A673 (cell line): ENCODE measurements around the gene BORCS6. TPM values are rescaled to one million over a fixed set of nuclear protein-coding genes. Genes with fewer than 3 reads are reported as not detected.

ENCODE experiments used
- BruUV-seq: library from RNA; stranded (reverse); fragments of 400-500 nt; replicated peaks from 2 replicates; lab custom pipeline; 2021; lab: Mats Ljungman, UMichigan
- CTCF ChIA-PET: fragments of 300-600 bp; sonication (Branson Sonifier 250); formaldehyde crosslinking; loops from one replicate; lab custom pipeline; 2022; ENCODE audit warnings: antibody characterized with exemption; lab: Charles Lee
- POLR2A ChIA-PET: fragments of 300-600 bp; sonication (Branson Sonifier 250); formaldehyde crosslinking; loops from one replicate; lab custom pipeline; 2022; ENCODE audit warnings: antibody characterized with exemption; ENCODE audit not compliant: low non-redundant PET; lab: Charles Lee
- DNase-seq: peaks from one replicate; pipeline ENCODE4 v3.0.0-alpha.2; 2015; ENCODE audit warnings: low spot score
- H3K27ac ChIP-seq: fragments of 200-600 bp; sonication (generic); 2 replicates; pipeline ENCODE4 v1.5.1; 2016; ENCODE audit warnings: mixed run types, low read depth, mild to moderate bottlenecking, mixed read lengths, antibody characterized with exemption, low read length; ENCODE audit not compliant: poor library complexity, severe bottlenecking
- H3K27me3 ChIP-seq: fragments of 200-600 bp; sonication (generic); replicated peaks from 2 replicates; pipeline ENCODE4 v1.6.1; 2017; ENCODE audit warnings: mixed run types, low read depth, mild to moderate bottlenecking, mixed read lengths, antibody characterized with exemption, low read length; ENCODE audit not compliant: insufficient read depth, poor library complexity
- H3K36me3 ChIP-seq: fragments of 200-600 bp; sonication (generic); 2 replicates; pipeline ENCODE4 v1.6.1; 2016; ENCODE audit warnings: mixed run types, mild to moderate bottlenecking, mixed read lengths, antibody characterized with exemption, low read length; ENCODE audit not compliant: insufficient read depth, poor library complexity, severe bottlenecking
- H3K4me1 ChIP-seq: fragments of 200-600 bp; sonication (generic); 2 replicates; pipeline ENCODE4 v1.6.1; 2017; ENCODE audit warnings: mixed run types, mild to moderate bottlenecking, mixed read lengths, antibody characterized with exemption, low read length; ENCODE audit not compliant: insufficient read depth, poor library complexity, severe bottlenecking
- H3K4me3 ChIP-seq: fragments of 200-600 bp; sonication (generic); 2 replicates; pipeline ENCODE4 v1.5.1; 2016; ENCODE audit warnings: low read depth, mixed run types, mild to moderate bottlenecking, mixed read lengths, low read length; ENCODE audit not compliant: poor library complexity, severe bottlenecking
- H3K9me3 ChIP-seq: fragments of 200-600 bp; sonication (generic); 2 replicates; pipeline ENCODE4 v1.6.1; 2016; ENCODE audit warnings: mixed run types, low read depth, mild to moderate bottlenecking, mixed read lengths, antibody characterized with exemption, low read length; ENCODE audit not compliant: poor library complexity, severe bottlenecking
- CTCF ChIP-seq: fragments of 300-800, 200-600 bp; sonication (generic); conservative IDR thresholded peaks from 2 replicates; pipeline ENCODE4 v1.5.1; 2017; ENCODE audit warnings: low read depth, mild to moderate bottlenecking, antibody characterized with exemption, low read length, moderate library complexity, mixed read lengths
- EZH2 ChIP-seq: fragments of 200-600 bp; sonication (generic); IDR thresholded peaks from 2 replicates; pipeline ENCODE4 v1.6.1; 2017; ENCODE audit warnings: borderline replicate concordance, low read depth, mild to moderate bottlenecking, mixed read lengths, antibody characterized with exemption, low read length; ENCODE audit not compliant: poor library complexity, severe bottlenecking
- intact Hi-C: fragments of 100-400 bp; cut with micrococcal nuclease; formaldehyde crosslinking; loops from one replicate; pipeline ENCODE4 v1.10.0; 2022; ENCODE audit not compliant: unreplicated experiment
- total RNA-seq: library from RNA; stranded (reverse); gene quantifications from 2 replicates; pipeline ENCODE4 v1.2.3, GENCODE V29; 2021

The BORCS6 gene
- total RNA-seq, 1 experiment from 2014 or later = 3.7 TPM

- no peak for DNase-seq
- TF ChIP-seq EZH2 (no peak), CTCF (no peak)
- Histone ChIP-seq H3K27ac (no peak overlapping the region), H3K4me3 (no peak overlapping the region), H3K4me1 (peaks cover 6% of the 10 kb centered on the region), H3K36me3 (peaks cover 70% of the 10 kb centered on the region), H3K9me3 (no peaks in the 10 kb centered on the region), H3K27me3 (no peaks in the 10 kb centered on the region)
- BruUV-seq = no TSS peak
- ChIA-PET POLR2A (no interaction called here), CTCF (no interaction called here)
- intact Hi-C loops = no loop called here
Observed at GRCh38 chr17:8146381-8147140, 43.4 kb downstream of the BORCS6 start.

GRCh38 chr17:8145811-8146210, 44.2 kb downstream of the BORCS6 start:
- TF ChIP-seq CTCF = no peak
- no peak for TF ChIP-seq EZH2
- H3K4me3 ChIP-seq = no peak overlapping the region
- no peak overlapping the region for H3K27ac ChIP-seq
- no peaks in the 10 kb centered on the region for H3K27me3 ChIP-seq
- no TSS peak for BruUV-seq
- intact Hi-C loops = no loop called here
- H3K36me3 ChIP-seq = peaks cover 78% of the 10 kb centered on the region
- no peak for DNase-seq
- no peaks in the 10 kb centered on the region for H3K9me3 ChIP-seq
- H3K4me1 ChIP-seq = peaks cover 4% of the 10 kb centered on the region
- POLR2A ChIA-PET = no interaction called here
- CTCF ChIA-PET = no interaction called here

- H3K9me3 ChIP-seq = no peaks in the 10 kb centered on the region
- no TSS peak for BruUV-seq
- DNase-seq = no peak
- TF ChIP-seq CTCF (no peak), EZH2 (no peak)
- no peak overlapping the region for H3K4me3 ChIP-seq
- ChIA-PET CTCF (no interaction called here), POLR2A (interaction anchor here (0.7 kb wide), 1 partner anchor 1939 kb away, joined by 13 read pairs; no protein-coding TSS in a partner anchor)
- no peaks in the 10 kb centered on the region for H3K4me1 ChIP-seq
- H3K36me3 ChIP-seq = peaks cover 76% of the 10 kb centered on the region
- no peaks in the 10 kb centered on the region for H3K27me3 ChIP-seq
- intact Hi-C loops = no loop called here
- no peak overlapping the region for H3K27ac ChIP-seq
Observed at GRCh38 chr17:8144401-8145231, 45.4 kb downstream of the BORCS6 start.
